HCT116 (cell line): ENCODE measurements around the gene ARL8B. TPM values are rescaled to one million over a fixed set of nuclear protein-coding genes. Genes with fewer than 3 reads are reported as not detected.

Source experiments
- ATAC-seq: fragments of 200-7000 bp; cut with Tn5 transposase; 2 replicates; pipeline ENCODE4 v1.9.1; 2020; ENCODE audit warnings: mild to moderate bottlenecking, moderate library complexity
- BruUV-seq: library from RNA; stranded (reverse); fragments of 400-500 nt; replicated peaks from 2 replicates; lab custom pipeline; 2021; lab: Mats Ljungman, UMichigan
- CTCF ChIA-PET: fragments of 300-600 bp; sonication (Branson Sonifier 250); formaldehyde crosslinking; loops from one replicate; lab custom pipeline; 2021; ENCODE audit warnings: antibody characterized with exemption; lab: Charles Lee
- POLR2A ChIA-PET: fragments of 300-600, 350-600 bp; sonication (Branson Sonifier 250); formaldehyde crosslinking; loops from one replicate; lab custom pipeline; 2021; ENCODE audit warnings: antibody characterized with exemption; lab: Charles Lee
- RAD21 ChIA-PET, 2 experiments: fragments of 300-600 bp; sonication (Branson Sonifier 250); formaldehyde crosslinking; loops; one replicate each; lab custom pipeline; 2023; ENCODE audit warnings: low total read pairs in 2 of 2; ENCODE audit not compliant: uncharacterized antibody in 2 of 2, unreplicated experiment in 2 of 2, low non-redundant PET in 1 of 2; lab: Charles Lee
- DNase-seq: peaks from one replicate; pipeline ENCODE4 v3.0.0-alpha.2; 2010; ENCODE audit warnings: low read depth, low spot score
- H2AFZ ChIP-seq: fragments of 200-600 bp; shearing (Covaris generic), sonication (generic); 2 replicates; pipeline ENCODE4 v1.6.1; 2017; ENCODE audit warnings: low read depth, mixed run types, mixed read lengths, antibody characterized with exemption, low read length; ENCODE audit not compliant: poor library complexity, severe bottlenecking
- H3K27ac ChIP-seq: 2 replicates; pipeline ENCODE4 v1.5.1; 2012; ENCODE audit warnings: low read depth, low read length
- H3K27me3 ChIP-seq: fragments of 200-600 bp; sonication (generic); 2 replicates; pipeline ENCODE4 v1.6.1; 2016; ENCODE audit warnings: mixed run types, low read length, mixed read lengths; ENCODE audit not compliant: insufficient read depth
- H3K36me3 ChIP-seq, 2 experiments: fragments of 200-500 bp in 1 of 2; fragments of 200-600 bp in 1 of 2; sonication (Bioruptor generic) in 1 of 2; sonication (generic) in 1 of 2; 2 replicates each; pipeline versions ENCODE4 v1.5.1 to v1.6.1; 2014 to 2016; ENCODE audit warnings: low read length in 2 of 2, inconsistent platforms in 1 of 2, mixed read lengths in 1 of 2, mixed run types in 1 of 2; ENCODE audit not compliant: insufficient read depth in 2 of 2, control insufficient read depth in 1 of 2
- H3K4me1 ChIP-seq, 2 experiments: fragments of 200-600 bp in 1 of 2; sonication (generic) in 1 of 2; 2 replicates each; pipeline versions ENCODE4 v1.5.1 to v1.6.1; 2012 to 2017; ENCODE audit warnings: low read length in 2 of 2, inconsistent platforms in 1 of 2, mild to moderate bottlenecking in 1 of 2, mixed read lengths in 1 of 2, mixed run types in 1 of 2, moderate library complexity in 1 of 2; ENCODE audit not compliant: insufficient read depth in 2 of 2, control insufficient read depth in 1 of 2
- H3K4me2 ChIP-seq: fragments of 200-600 bp; sonication (generic); 2 replicates; pipeline ENCODE4 v1.6.1; 2017; ENCODE audit warnings: mixed run types, low read length, mixed read lengths
- H3K4me3 ChIP-seq, 2 experiments: fragments of 200-600 bp in 1 of 2; sonication (generic) in 1 of 2; replicated peaks in 1 of 2; 2 replicates each; pipeline ENCODE4 v1.5.1; 2011 to 2016; ENCODE audit warnings: low read length in 2 of 2, control low read depth in 1 of 2, low read depth in 1 of 2, mild to moderate bottlenecking in 1 of 2, mixed read lengths in 1 of 2, mixed run types in 1 of 2
- H3K79me2 ChIP-seq: fragments of 200-600 bp; sonication (generic); 2 replicates; pipeline ENCODE4 v1.6.1; 2017; ENCODE audit warnings: mild to moderate bottlenecking, mixed run types, low read length, moderate library complexity, mixed read lengths; ENCODE audit not compliant: insufficient read depth
- H3K9ac ChIP-seq: fragments of 200-600 bp; sonication (generic); 2 replicates; pipeline ENCODE4 v1.6.1; 2016; ENCODE audit warnings: low read length, mixed read lengths
- H3K9me2 ChIP-seq: fragments of 200-600 bp; sonication (generic), shearing (Covaris generic); 2 replicates; pipeline ENCODE4 v1.6.1; 2017; ENCODE audit warnings: mixed run types, mild to moderate bottlenecking, moderate library complexity; ENCODE audit not compliant: insufficient read depth
- H3K9me3 ChIP-seq, 2 experiments: fragments of 200-500 bp in 1 of 2; fragments of 200-600 bp in 1 of 2; sonication (Bioruptor generic) in 1 of 2; sonication (generic) in 1 of 2; 2 replicates each; pipeline ENCODE4 v1.6.1; 2014 to 2017; ENCODE audit warnings: low read length in 2 of 2, mixed read lengths in 2 of 2, inconsistent platforms in 1 of 2, low read depth in 1 of 2, mild to moderate bottlenecking in 1 of 2, mixed run types in 1 of 2, moderate library complexity in 1 of 2; ENCODE audit not compliant: control insufficient read depth in 1 of 2, insufficient read depth in 1 of 2
- H4K20me1 ChIP-seq: fragments of 200-600 bp; sonication (generic), shearing (Covaris generic); 2 replicates; pipeline ENCODE4 v1.6.1; 2017; ENCODE audit warnings: mixed run types, mild to moderate bottlenecking, moderate library complexity; ENCODE audit not compliant: insufficient read depth
- ATF3 ChIP-seq: IDR thresholded peaks from 2 replicates; pipeline ENCODE4 v1.6.1; 2012
- CBX3 ChIP-seq: IDR thresholded peaks from 2 replicates; pipeline ENCODE4 v1.6.1; 2012; ENCODE audit warnings: low read depth
- CEBPB ChIP-seq: IDR thresholded peaks from 2 replicates; pipeline ENCODE4 v1.6.1; 2012; ENCODE audit warnings: low read depth
- CTCF ChIP-seq, 3 experiments: fragments of 200-600 bp in 1 of 3; sonication (generic) in 1 of 3; IDR thresholded peaks in 2 of 3; conservative IDR thresholded peaks in 1 of 3; 2 replicates each; pipeline ENCODE4 v1.5.1; 2012 to 2017; ENCODE audit warnings: low read depth in 2 of 3, low read length in 2 of 3, antibody characterized with exemption in 1 of 3, borderline replicate concordance in 1 of 3, control low read depth in 1 of 3, mild to moderate bottlenecking in 1 of 3, mixed read lengths in 1 of 3, mixed run types in 1 of 3, moderate library complexity in 1 of 3; ENCODE audit not compliant: insufficient read depth in 1 of 3
- EGR1 ChIP-seq: IDR thresholded peaks from 2 replicates; pipeline ENCODE4 v1.6.1; 2012; ENCODE audit warnings: low read depth
- ELF1 ChIP-seq: IDR thresholded peaks from 2 replicates; pipeline ENCODE4 v1.6.1; 2012; ENCODE audit warnings: low read depth, borderline replicate concordance
- EZH2phosphoT487 ChIP-seq: fragments of 200-600 bp; IDR thresholded peaks from 2 replicates; pipeline ENCODE4 v1.6.1; 2018; ENCODE audit warnings: antibody characterized with exemption, borderline replicate concordance
- FOSL1 ChIP-seq: IDR thresholded peaks from 2 replicates; pipeline ENCODE4 v1.6.1; 2012; ENCODE audit warnings: low read depth
- JUND ChIP-seq: IDR thresholded peaks from 2 replicates; pipeline ENCODE4 v1.6.1; 2012
- MAX ChIP-seq: IDR thresholded peaks from 2 replicates; pipeline ENCODE4 v1.6.1; 2012
- POLR2A ChIP-seq: IDR thresholded peaks from 2 replicates; pipeline ENCODE4 v1.7.0; 2011; ENCODE audit warnings: borderline replicate concordance; ENCODE audit not compliant: insufficient read depth, insufficient read length; ENCODE audit errors: extremely low read depth
- POLR2AphosphoS5 ChIP-seq: IDR thresholded peaks from 2 replicates; pipeline ENCODE4 v1.6.1; 2011; ENCODE audit warnings: mild to moderate bottlenecking, low read depth, low read length, moderate library complexity
- RAD21 ChIP-seq: IDR thresholded peaks from 2 replicates; pipeline ENCODE4 v1.6.1; 2012; ENCODE audit warnings: low read depth, mild to moderate bottlenecking
- REST ChIP-seq: IDR thresholded peaks from 2 replicates; pipeline ENCODE4 v1.6.1; 2012; ENCODE audit warnings: low read depth
- SP1 ChIP-seq: IDR thresholded peaks from 2 replicates; pipeline ENCODE4 v1.6.1; 2012; ENCODE audit warnings: low read depth
- SRF ChIP-seq: IDR thresholded peaks from 2 replicates; pipeline ENCODE4 v1.6.1; 2012; ENCODE audit warnings: low read depth
- TCF7L2 ChIP-seq: IDR thresholded peaks from 2 replicates; pipeline ENCODE4 v1.7.0; 2011; ENCODE audit warnings: borderline replicate concordance, inconsistent platforms; ENCODE audit not compliant: insufficient read depth, insufficient read length; ENCODE audit errors: extremely low read depth
- ZBTB33 ChIP-seq: IDR thresholded peaks from 2 replicates; pipeline ENCODE4 v1.6.1; 2011; ENCODE audit warnings: mild to moderate bottlenecking, low read length, moderate library complexity; ENCODE audit not compliant: insufficient replicate concordance; ENCODE audit errors: extremely low read depth
- ZFX ChIP-seq: fragments of 450-650 bp; IDR thresholded peaks from 2 replicates; pipeline ENCODE4 v1.6.1; 2017
- ZNF274 ChIP-seq: fragments of 200-500 bp; sonication (Bioruptor generic); IDR thresholded peaks from 2 replicates; pipeline ENCODE4 v1.6.1; 2014; ENCODE audit warnings: mild to moderate bottlenecking, low read depth, low read length, inconsistent platforms
- intact Hi-C: fragments of 100-400 bp; cut with micrococcal nuclease; formaldehyde crosslinking; loops from 2 replicates; pipeline ENCODE4 v1.10.0; 2022
- total RNA-seq: library from RNA; stranded (reverse); gene quantifications from one replicate; pipeline ENCODE4 v1.2.1, GENCODE V29; 2021; ENCODE audit not compliant: unreplicated experiment

ARL8B gene
- total RNA-seq, 1 experiment from 2014 or later: 38.1 TPM

GRCh38 chr3:5198313-5198677 lies 76.2 kb downstream of the ARL8B start:
- Histone ChIP-seq H4K20me1 (no peaks in the 10 kb centered on the region), H3K4me3 (no peak overlapping the region), H3K27ac (no peak overlapping the region), H3K79me2 (peaks cover 46% of the 10 kb centered on the region), H3K4me1 (peaks cover 32 to 37% of the 10 kb centered on the region in 2 experiments), H3K9ac (no peak overlapping the region), H3K9me2 (no peaks in the 10 kb centered on the region), H3K27me3 (no peaks in the 10 kb centered on the region), H3K36me3 (peaks cover 11 to 15% of the 10 kb centered on the region in 2 experiments; a peak in 3 of 4 replicates), H3K4me2 (no peak overlapping the region), H3K9me3 (no peaks in the 10 kb centered on the region), H2AFZ (no peak overlapping the region)
- ChIA-PET CTCF (no interaction called here), POLR2A (no interaction called here), RAD21 (no interaction called here)
- intact Hi-C loops: no loop called here
- ATAC-seq: no peak
- no TSS peak for BruUV-seq
- no peak for DNase-seq
- TF ChIP-seq EZH2phosphoT487 (no peak), CBX3 (no peak), ELF1 (no peak), CEBPB (no peak), POLR2A (no peak), FOSL1 (no peak), JUND (no peak), CTCF (IDR thresholded peaks at IDR 0.05 in 2 of 3, conservative IDR thresholded peaks at IDR 0.05 in 1 of 3; ENCODE audit: borderline replicate concordance in 1 of 3, insufficient read depth in 1 of 3, low read depth in 2 of 3, low read length in 2 of 3) (no peak), ZBTB33 (no peak), RAD21 (no peak), ZNF274 (no peak), REST (no peak), ATF3 (no peak), SRF (no peak), SP1 (no peak), MAX (no peak), EGR1 (no peak), POLR2AphosphoS5 (no peak), TCF7L2 (no peak), ZFX (no peak)
